SU-DHL-6 (cell line): ENCODE measurements around the gene MAML2.

Source experiments
- H2AFZ ChIP-seq: fragments of 200-600 bp; sonication (generic); 2 replicates; pipeline ENCODE4 v1.6.1; 2014; ENCODE audit warnings: low read depth, mild to moderate bottlenecking, moderate library complexity, mixed read lengths, antibody characterized with exemption, low read length; ENCODE audit not compliant: severe bottlenecking
- H3F3A ChIP-seq: fragments of 200-600 bp; shearing (Covaris generic); 2 replicates; pipeline ENCODE4 v1.6.0; 2016; ENCODE audit warnings: antibody characterized with exemption, mild to moderate bottlenecking; ENCODE audit not compliant: insufficient read depth
- H3K27ac ChIP-seq: fragments of 200-600 bp; sonication (generic); 2 replicates; pipeline ENCODE4 v1.5.1; 2016; ENCODE audit warnings: low read depth, mild to moderate bottlenecking, low read length, moderate library complexity, mixed read lengths
- H3K27me3 ChIP-seq: fragments of 200-600 bp; sonication (generic), shearing (Covaris generic); 2 replicates; pipeline ENCODE4 v1.6.0; 2014; ENCODE audit warnings: mild to moderate bottlenecking, low read length
- H3K36me3 ChIP-seq: fragments of 200-600 bp; sonication (generic); 2 replicates; pipeline ENCODE4 v1.6.1; 2014; ENCODE audit warnings: mild to moderate bottlenecking, low read length, mixed read lengths
- H3K4me2 ChIP-seq: fragments of 300-600, 200-600 bp; shearing (Covaris generic), sonication (generic); 2 replicates; pipeline ENCODE4 v1.6.0; 2014; ENCODE audit warnings: low read length, low read depth, mild to moderate bottlenecking; ENCODE audit not compliant: poor library complexity, severe bottlenecking
- H3K4me3 ChIP-seq: fragments of 200-600 bp; sonication (generic); 2 replicates; pipeline ENCODE4 v1.5.1; 2014; ENCODE audit warnings: antibody characterized with exemption, low read length, mild to moderate bottlenecking, mixed read lengths; ENCODE audit not compliant: insufficient read depth, poor library complexity, severe bottlenecking
- H3K79me2 ChIP-seq: fragments of 200-600 bp; sonication (generic); 2 replicates; pipeline ENCODE4 v1.6.1; 2014; ENCODE audit warnings: mild to moderate bottlenecking, low read length, moderate library complexity; ENCODE audit not compliant: insufficient read depth
- H3K9ac ChIP-seq: fragments of 200-600 bp; sonication (generic); 2 replicates; pipeline ENCODE4 v1.7.0; 2014; ENCODE audit warnings: mild to moderate bottlenecking, low read length
- H3K9me2 ChIP-seq: fragments of 200-600 bp; sonication (generic); replicated peaks from 2 replicates; pipeline ENCODE4 v1.6.1; 2014; ENCODE audit warnings: low read length; ENCODE audit not compliant: insufficient read depth
- H3K9me3 ChIP-seq: fragments of 200-600 bp; sonication (generic); 2 replicates; pipeline ENCODE4 v1.6.1; 2014; ENCODE audit warnings: low read length, mixed read lengths; ENCODE audit not compliant: insufficient read depth
- H4K20me1 ChIP-seq: fragments of 200-600 bp; sonication (generic); 2 replicates; pipeline ENCODE4 v1.6.1; 2014; ENCODE audit warnings: low read depth, mild to moderate bottlenecking, antibody characterized with exemption, low read length, moderate library complexity, mixed read lengths
- CTCF ChIP-seq: fragments of 200-600 bp; sonication (generic); IDR thresholded peaks from one replicate; pipeline ENCODE4 v1.5.1; 2017; ENCODE audit warnings: antibody characterized with exemption, mild to moderate bottlenecking, low read length, moderate library complexity; ENCODE audit not compliant: insufficient read depth, poor library complexity, severe bottlenecking
- EZH2phosphoT487 ChIP-seq: fragments of 200-600 bp; sonication (generic), shearing (Covaris generic); conservative IDR thresholded peaks from 2 replicates; pipeline ENCODE4 v1.6.1; 2018; ENCODE audit warnings: mild to moderate bottlenecking, antibody characterized with exemption, low read length, moderate library complexity, mixed read lengths

MAML2 gene

GRCh38 chr11:95944623-95945022 lies 398.4 kb downstream of the MAML2 start:
- Histone ChIP-seq H3K36me3 (no peaks in the 10 kb centered on the region), H3F3A (no peaks in the 10 kb centered on the region), H4K20me1 (no peaks in the 10 kb centered on the region), H3K9ac (no peak overlapping the region), H3K79me2 (no peaks in the 10 kb centered on the region), H3K4me2 (no peak overlapping the region), H3K27me3 (no peaks in the 10 kb centered on the region), H3K27ac (no peak overlapping the region), H3K9me3 (peaks cover 17% of the 10 kb centered on the region; the same call in 1 of the 2 replicates), H3K9me2 (no peaks in the 10 kb centered on the region), H3K4me3 (no peak overlapping the region), H2AFZ (no peak overlapping the region)
- TF ChIP-seq EZH2phosphoT487 = no peak
- TF ChIP-seq CTCF = no peak

GRCh38 chr11:95943546-95943945 lies 399.4 kb downstream of the MAML2 start:
- H2AFZ ChIP-seq = no peak overlapping the region

GRCh38 chr11:95939091-95939490 lies 403.9 kb downstream of the MAML2 start:
- Histone ChIP-seq H3K9me3 (peaks cover 8% of the 10 kb centered on the region; the same call in 1 of the 2 replicates), H2AFZ (no peak overlapping the region), H3K27me3 (no peaks in the 10 kb centered on the region), H3K79me2 (no peaks in the 10 kb centered on the region), H3K9ac (no peak overlapping the region), H3F3A (no peaks in the 10 kb centered on the region), H3K4me2 (no peak overlapping the region), H3K27ac (no peak overlapping the region), H3K4me3 (no peak overlapping the region), H3K36me3 (no peaks in the 10 kb centered on the region), H4K20me1 (no peaks in the 10 kb centered on the region), H3K9me2 (no peaks in the 10 kb centered on the region)
- TF ChIP-seq CTCF = no peak
- no peak for TF ChIP-seq EZH2phosphoT487

More at GRCh38 chr11:95943546-95943945, 399.4 kb downstream of the MAML2 start:
- Histone ChIP-seq H3K27ac (no peak overlapping the region), H3K9ac (no peak overlapping the region), H3K9me2 (no peaks in the 10 kb centered on the region), H3K4me3 (no peak overlapping the region), H3F3A (no peaks in the 10 kb centered on the region), H3K9me3 (peaks cover 17% of the 10 kb centered on the region; the same call in 1 of the 2 replicates), H3K36me3 (no peaks in the 10 kb centered on the region), H3K79me2 (no peaks in the 10 kb centered on the region), H4K20me1 (no peaks in the 10 kb centered on the region), H3K27me3 (no peaks in the 10 kb centered on the region), H3K4me2 (no peak overlapping the region)
- TF ChIP-seq CTCF = no peak
- no peak for TF ChIP-seq EZH2phosphoT487

- no peaks in the 10 kb centered on the region for H3K9me3 ChIP-seq
- no peaks in the 10 kb centered on the region for H3K27me3 ChIP-seq
- H3K4me3 ChIP-seq = no peak overlapping the region
- no peaks in the 10 kb centered on the region for H3K79me2 ChIP-seq
- H3F3A ChIP-seq = no peaks in the 10 kb centered on the region
- no peak for TF ChIP-seq EZH2phosphoT487
- TF ChIP-seq CTCF = no peak
- H3K27ac ChIP-seq = no peak overlapping the region
- no peak overlapping the region for H2AFZ ChIP-seq
- H3K9me2 ChIP-seq = no peaks in the 10 kb centered on the region
- no peak overlapping the region for H3K4me2 ChIP-seq
- H3K36me3 ChIP-seq = no peaks in the 10 kb centered on the region
- no peaks in the 10 kb centered on the region for H4K20me1 ChIP-seq
- no peak overlapping the region for H3K9ac ChIP-seq
Observed at GRCh38 chr11:95937358-95937757, 405.6 kb downstream of the MAML2 start.
